Liver (tissue), 3 donors: Measurements from ENCODE around the gene RNF141.

Experiments
- CTCF ChIP-seq: fragments of 150-350 bp; IDR thresholded peaks from 2 replicates; pipeline ENCODE4 v1.5.1; 2017; ENCODE audit warnings: improper control_type of control experiment, low read depth, low read length; ENCODE audit not compliant: missing input control
- FOXA1 ChIP-seq: IDR thresholded peaks from 2 replicates; pipeline ENCODE4 v1.6.1; 2016; ENCODE audit warnings: antibody characterized with exemption
- GABPA ChIP-seq, 2 donors: IDR thresholded peaks in 1 of 2; conservative IDR thresholded peaks in 1 of 2; 2 replicates each; pipeline ENCODE4 v1.6.1; 2016; ENCODE audit warnings: antibody characterized with exemption in 2 of 2, mild to moderate bottlenecking in 1 of 2, moderate library complexity in 1 of 2
- HNF4G ChIP-seq: IDR thresholded peaks from 2 replicates; pipeline ENCODE4 v1.6.1; 2016; ENCODE audit warnings: antibody characterized with exemption
- JUND ChIP-seq, 2 donors: IDR thresholded peaks; 2 replicates each; pipeline ENCODE4 v1.6.1; 2016; ENCODE audit warnings: antibody characterized with exemption in 2 of 2
- RAD21 ChIP-seq, 2 donors: IDR thresholded peaks; 2 replicates each; pipeline ENCODE4 v1.6.1; 2016; ENCODE audit warnings: antibody characterized with exemption in 2 of 2, mild to moderate bottlenecking in 2 of 2
- RXRA ChIP-seq, 2 donors: IDR thresholded peaks; 2 replicates each; pipeline ENCODE4 v1.6.1; 2017 to 2018; ENCODE audit warnings: antibody characterized with exemption in 2 of 2, mild to moderate bottlenecking in 1 of 2
- TAF1 ChIP-seq: conservative IDR thresholded peaks from 2 replicates; pipeline ENCODE4 v1.6.1; 2016; ENCODE audit warnings: antibody characterized with exemption, mild to moderate bottlenecking
- TF ChIP-seq, protein P1 (sequence below): IDR thresholded peaks from 2 replicates; pipeline ENCODE4 v1.6.1; 2016; ENCODE audit warnings: antibody characterized with exemption, mild to moderate bottlenecking
- TF ChIP-seq, protein P2 (sequence below): IDR thresholded peaks from 2 replicates; pipeline ENCODE4 v1.6.1; 2016; ENCODE audit warnings: antibody characterized with exemption
- TF ChIP-seq, protein P3 (sequence below): IDR thresholded peaks from 2 replicates; pipeline ENCODE4 v1.6.1; 2016; ENCODE audit warnings: antibody characterized with exemption
- donor health status: healthy.
- donor health status: healthy.

GRCh38 chr11:10584071-10584501 is 43.1 kb upstream of the RNF141 start:
- TF ChIP-seq RAD21 (IDR thresholded peaks at IDR 0.05) (peak in 1 of 2 donors; percentile 6), CTCF (no peak), GABPA (IDR thresholded peaks at IDR 0.05 in 1 of 2, conservative IDR thresholded peaks at IDR 0.05 in 1 of 2) (no peak), JUND (IDR thresholded peaks at IDR 0.05) (no peak), TAF1 (no peak), HNF4G (no peak), FOXA1 (no peak), RXRA (IDR thresholded peaks at IDR 0.05) (no peak)
- TF ChIP-seq, protein P1, sequence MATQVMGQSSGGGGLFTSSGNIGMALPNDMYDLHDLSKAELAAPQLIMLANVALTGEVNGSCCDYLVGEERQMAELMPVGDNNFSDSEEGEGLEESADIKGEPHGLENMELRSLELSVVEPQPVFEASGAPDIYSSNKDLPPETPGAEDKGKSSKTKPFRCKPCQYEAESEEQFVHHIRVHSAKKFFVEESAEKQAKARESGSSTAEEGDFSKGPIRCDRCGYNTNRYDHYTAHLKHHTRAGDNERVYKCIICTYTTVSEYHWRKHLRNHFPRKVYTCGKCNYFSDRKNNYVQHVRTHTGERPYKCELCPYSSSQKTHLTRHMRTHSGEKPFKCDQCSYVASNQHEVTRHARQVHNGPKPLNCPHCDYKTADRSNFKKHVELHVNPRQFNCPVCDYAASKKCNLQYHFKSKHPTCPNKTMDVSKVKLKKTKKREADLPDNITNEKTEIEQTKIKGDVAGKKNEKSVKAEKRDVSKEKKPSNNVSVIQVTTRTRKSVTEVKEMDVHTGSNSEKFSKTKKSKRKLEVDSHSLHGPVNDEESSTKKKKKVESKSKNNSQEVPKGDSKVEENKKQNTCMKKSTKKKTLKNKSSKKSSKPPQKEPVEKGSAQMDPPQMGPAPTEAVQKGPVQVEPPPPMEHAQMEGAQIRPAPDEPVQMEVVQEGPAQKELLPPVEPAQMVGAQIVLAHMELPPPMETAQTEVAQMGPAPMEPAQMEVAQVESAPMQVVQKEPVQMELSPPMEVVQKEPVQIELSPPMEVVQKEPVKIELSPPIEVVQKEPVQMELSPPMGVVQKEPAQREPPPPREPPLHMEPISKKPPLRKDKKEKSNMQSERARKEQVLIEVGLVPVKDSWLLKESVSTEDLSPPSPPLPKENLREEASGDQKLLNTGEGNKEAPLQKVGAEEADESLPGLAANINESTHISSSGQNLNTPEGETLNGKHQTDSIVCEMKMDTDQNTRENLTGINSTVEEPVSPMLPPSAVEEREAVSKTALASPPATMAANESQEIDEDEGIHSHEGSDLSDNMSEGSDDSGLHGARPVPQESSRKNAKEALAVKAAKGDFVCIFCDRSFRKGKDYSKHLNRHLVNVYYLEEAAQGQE, result no peak
- TF ChIP-seq, protein P2, sequence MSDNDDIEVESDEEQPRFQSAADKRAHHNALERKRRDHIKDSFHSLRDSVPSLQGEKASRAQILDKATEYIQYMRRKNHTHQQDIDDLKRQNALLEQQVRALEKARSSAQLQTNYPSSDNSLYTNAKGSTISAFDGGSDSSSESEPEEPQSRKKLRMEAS, result no peak
- TF ChIP-seq, protein P3, sequence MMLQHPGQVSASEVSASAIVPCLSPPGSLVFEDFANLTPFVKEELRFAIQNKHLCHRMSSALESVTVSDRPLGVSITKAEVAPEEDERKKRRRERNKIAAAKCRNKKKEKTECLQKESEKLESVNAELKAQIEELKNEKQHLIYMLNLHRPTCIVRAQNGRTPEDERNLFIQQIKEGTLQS, result no peak
